ENCODE results near the gene KRTAP1-3.

DNA sequence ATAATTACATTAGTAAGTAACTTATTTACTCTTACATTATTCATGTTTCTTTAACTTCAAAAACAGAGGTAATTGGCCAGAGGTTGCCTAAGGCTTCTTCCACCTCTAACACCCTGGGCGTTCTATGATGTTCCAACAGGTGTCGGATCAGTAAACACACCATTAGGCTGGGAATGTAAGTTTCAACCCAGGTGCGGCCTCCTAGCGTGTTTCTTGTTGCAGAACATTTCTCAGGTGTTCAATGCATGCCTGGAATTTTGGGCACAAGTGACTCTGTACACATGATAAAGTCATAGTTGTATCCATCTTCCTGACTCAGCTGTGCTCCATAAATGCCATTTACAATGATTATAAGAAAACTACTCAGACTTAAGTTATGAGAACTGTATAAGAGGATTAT, 19.4 kb upstream of the KRTAP1-3 start:
- TF ChIP-seq EZH2 (IDR thresholded peaks at IDR 0.05), result no peak
- no peak for TF ChIP-seq POLR2AphosphoS5 (IDR thresholded peaks at IDR 0.05; ENCODE audit: borderline replicate concordance, low read depth, low read length)
- TF ChIP-seq FOXP2 (optimal IDR thresholded peaks at IDR 0.05; ENCODE audit: control extremely low read depth, extremely low read length, insufficient read depth), result no peak

Measured in SK-N-MC (cell line).